ENCODE results near the gene KCNE4.
"Not testable (repeated sequence)": the region's sequence is repeated elsewhere in the genome, so short reads cannot be mapped to it uniquely, and the experiment has no call there.

KCNE4 gene

DNA sequence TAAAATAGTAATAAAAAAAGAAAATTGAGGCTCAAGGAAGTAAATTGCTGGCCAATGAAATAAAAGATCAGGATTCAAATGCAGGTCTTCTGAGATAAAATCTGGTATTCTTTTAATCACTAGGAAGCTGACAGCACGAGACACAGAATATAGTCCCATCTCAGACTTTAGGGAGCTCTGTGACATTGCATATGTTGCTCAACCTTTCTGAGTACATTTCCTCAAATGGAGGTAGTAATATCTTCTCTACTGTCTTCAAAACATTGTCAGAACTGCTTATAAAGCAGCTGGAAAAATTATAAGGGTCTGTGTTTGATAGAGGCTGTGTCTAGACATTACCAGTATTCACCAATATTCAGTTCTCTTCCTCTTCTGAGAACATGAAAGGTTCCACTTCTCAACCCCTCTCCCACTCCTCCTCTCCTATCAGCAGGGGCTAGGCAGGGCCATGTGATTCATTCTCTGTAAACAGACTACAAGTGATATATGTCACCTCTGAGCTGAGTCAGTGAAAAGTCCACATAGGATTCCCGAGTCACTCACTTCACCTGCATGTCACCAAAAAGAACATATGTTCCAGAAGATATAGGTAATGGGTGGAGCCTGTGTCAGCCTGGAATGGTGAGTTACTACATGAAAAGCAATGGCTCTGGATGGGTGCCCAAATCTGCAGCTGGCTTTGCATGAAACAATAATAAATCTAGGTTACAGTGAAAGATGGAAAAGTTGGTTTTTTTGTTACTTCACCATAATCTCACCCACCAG, 7.1 kb downstream of the KCNE4 start:
- DNase-seq (ENCODE audit: low read depth) = no peak

DNA sequence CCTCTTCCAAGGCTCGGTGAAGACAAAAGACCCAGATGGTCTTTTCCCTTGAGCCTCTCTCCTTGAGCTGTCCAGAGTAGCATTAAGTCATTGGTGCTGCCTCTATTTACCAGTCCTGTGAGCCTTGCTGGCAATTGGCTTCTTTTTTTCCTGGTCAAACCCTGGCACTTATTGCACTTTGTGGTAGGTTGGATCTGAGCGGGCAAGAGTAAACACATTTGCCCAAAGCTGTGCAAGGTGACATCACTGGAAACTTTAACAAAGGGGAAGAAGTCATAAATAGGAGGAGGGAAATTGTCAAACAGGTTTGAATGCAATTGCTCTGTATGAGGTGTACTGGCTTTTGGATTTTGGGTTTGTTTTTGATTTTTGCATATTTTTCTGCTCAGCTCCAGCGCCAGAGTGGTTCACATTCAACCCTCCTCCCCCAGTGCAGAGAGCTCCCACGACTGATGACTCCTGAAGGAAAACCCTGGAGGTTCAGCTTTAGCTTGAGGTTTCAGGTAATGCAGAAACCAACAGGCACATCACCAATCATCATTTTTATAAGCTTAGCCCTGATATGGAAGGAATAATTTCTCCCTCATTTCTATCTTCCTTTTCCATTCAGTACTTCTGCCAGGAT, 8.3 kb downstream of the KCNE4 start:
- DNase-seq (ENCODE audit: low read depth) = no peak

DNA sequence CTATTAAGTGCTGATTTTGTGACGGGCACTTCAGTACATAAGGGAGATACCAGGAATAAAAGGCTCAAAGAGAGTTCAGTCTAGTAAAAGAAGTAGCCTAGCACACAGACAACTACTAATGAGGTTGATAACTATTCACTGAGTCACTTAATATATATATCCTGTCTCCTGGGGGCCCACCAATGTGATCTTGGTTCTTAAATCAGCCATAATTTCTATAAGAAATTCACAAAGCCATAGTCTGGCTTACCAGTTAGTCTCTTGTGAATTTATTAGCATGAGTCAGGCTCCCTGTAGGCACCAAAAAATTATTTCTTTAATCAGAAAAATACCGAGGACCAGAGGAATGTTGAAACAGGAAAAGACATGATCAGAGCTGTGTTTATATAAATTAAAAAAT, 10.4 kb downstream of the KCNE4 start:
- no peak for DNase-seq (ENCODE audit: low read depth)

DNA sequence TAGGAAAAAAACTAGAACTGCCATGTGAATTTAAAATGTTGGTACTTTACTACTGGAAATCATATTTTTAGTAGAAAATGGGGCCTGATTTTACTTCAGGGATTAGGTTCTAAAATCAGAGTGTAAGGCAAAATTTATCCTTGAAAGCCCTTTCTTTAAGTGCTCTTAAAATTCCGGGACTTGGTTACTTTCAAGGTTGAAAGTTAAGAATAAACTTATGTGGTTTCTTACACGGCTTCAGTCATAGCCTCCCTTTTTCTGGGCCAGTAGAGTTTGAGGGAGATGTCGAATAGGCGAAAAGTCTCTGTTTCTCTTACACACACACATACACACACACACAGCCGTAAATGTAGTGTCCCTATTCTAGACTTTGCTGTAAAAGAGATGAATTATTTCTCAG, 13.1 kb downstream of the KCNE4 start:
- no peak for DNase-seq (ENCODE audit: low read depth)

DNA sequence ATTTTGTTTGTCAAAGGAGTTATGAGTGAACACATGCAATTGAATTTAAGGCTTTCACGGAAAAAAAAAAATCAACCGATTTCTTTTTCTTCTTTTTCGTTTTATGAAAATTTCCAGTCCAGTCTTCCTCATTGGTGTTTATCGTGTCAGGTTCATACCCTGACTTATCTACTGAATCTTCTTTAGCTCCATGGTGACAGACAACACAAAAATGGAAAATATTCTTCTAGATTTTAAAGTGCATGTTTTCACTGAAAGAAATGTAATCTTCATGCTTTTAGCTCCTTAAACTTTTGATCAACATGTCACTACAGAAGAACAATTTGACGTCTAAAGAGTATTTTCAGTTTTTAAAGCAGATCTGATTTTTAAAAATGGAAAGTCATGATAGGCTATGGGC, 14.7 kb downstream of the KCNE4 start:
- DNase-seq (ENCODE audit: low read depth) = no peak

DNA sequence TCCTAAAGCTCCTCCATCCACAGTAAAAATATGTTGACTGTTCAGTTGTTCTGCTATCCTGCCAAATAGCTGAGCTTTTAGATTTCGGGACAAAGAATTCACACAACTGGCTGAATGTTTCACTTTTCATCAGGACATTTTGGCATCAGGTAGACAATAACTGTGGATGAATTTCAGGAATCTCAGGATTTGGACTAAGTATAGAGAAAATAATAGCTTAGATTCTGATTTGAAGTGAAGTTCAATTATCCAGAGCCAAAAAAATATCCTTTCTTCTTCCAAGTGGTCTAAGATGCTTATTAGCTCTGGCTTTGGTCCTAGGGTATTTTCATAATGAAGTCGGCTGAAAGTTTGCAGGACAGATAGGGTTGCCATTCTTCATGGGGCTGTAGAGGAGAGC, 16.1 kb downstream of the KCNE4 start:
- no peak for DNase-seq (ENCODE audit: low read depth)

DNA sequence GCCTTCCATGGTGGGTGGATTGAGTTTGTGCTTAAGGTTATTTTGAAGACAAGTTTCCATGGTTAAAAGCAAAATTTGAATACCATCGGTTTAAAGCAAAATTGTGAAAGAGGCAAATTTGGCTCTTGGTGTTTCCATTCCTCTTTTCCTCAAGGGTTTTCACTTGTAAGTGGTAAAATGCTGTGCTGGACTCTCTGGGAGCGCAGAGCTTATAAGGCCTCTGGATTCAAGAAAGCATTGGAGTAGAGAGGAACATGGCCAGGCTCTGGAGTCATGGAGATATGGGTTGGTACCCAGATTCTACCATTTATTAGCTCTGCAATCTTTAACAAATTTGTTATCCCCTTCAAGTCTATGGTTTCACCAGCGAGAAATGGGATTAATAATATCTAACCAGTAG, 17.5 kb downstream of the KCNE4 start:
- DNase-seq (ENCODE audit: low read depth) = no peak

DNA sequence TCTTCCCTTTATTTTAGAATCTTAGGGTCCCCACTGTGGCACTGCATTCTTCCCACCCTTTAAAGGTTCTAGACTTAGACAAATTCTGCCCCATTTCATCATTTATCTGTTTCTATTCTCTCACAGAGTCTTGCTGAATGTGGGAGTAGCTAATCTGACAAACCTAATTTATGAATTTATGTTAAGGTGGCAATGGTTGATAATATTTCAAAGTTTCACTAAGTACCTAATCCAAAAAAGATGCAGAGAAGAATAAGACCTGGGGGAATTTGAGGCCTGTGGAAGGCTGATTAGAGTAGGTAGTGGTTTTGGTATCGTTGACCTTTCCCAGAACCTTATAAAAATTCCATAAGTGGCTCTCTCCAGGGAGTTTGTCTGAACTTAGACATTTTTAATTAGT, 18.0 kb downstream of the KCNE4 start:
- no peak for DNase-seq (ENCODE audit: low read depth)

DNA sequence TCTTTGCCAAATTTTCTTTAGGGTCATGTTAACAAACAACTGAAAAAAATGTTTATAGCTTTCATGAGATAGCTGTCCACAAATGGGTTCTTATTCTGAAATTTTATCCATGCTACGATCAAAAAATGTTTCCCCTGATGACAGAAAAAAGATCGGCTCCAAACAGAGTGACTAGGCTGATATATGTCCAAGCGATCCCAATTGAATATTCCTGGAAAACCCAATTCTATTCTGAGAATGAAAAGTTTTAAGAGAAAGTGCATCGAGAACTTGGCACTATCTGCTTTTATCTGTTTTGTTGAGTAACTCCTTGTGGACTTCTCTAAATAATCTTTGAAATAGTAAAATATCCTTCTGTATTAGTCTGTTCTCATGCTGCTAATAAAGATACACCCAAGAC, 19.1 kb downstream of the KCNE4 start:
- no peak for DNase-seq (ENCODE audit: low read depth)

DNA sequence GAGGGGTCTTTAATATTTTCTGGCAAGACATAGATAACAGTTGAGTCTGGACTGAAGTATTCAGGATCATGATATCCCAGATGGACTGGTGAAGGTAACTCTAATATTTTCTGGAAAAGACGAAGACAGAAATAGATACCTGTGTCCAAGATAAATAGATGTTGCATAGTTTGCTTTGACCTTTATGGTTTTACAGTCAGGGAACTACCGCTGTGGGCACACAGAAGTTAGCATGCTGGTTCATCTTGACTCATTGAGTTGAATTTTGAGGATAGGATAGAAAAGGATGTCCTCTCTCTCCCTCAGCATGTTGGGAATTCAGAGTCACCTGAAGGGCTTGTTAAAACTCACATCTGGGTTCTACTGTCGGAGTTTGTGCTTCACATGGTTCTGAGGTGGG, 20.8 kb downstream of the KCNE4 start:
- no peak for DNase-seq (ENCODE audit: low read depth)

DNA sequence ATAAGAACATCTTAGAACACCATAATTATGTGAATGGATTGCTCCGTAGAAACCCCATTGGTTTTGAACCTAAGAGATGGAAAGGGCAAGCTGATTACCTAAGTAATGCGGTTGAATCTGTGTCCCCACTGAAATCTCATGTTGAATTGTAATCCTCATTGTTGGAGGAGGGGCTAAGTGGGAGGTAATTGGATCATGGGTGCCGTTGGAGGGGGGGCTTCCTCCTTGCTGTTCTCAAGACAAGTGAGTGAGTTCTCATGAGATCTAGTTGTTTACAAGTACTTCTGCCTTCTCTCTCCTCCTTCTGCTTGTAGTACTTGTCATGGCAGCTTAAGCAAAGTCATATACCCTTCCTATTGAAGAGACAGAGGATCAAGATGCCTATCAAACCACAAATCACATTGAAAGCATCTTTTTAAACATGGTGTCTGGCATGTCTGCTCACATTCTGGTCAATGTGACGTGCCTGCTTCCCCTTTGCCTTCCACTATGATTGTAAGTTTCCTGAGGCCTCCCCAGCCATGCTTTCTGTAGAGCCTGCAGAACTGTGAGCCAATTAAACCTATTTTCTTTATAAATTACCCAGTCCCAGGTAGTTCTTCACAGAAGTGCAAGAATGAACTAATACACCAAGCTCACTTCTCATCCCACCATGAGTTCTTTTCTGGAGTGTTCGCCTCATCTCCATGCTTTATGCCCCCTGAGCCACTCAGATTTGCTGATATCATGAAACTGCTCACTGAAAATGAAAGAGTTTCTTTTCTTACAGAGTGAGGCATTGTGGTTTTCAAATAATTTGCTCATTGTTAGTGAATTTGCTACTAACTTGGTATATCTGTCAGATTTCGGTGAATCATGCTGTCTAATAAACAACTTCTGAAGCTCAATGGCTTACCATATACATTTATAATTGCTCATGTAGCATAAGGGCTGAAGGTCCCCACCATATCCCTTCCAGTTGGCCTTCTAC, 23.6 kb downstream of the KCNE4 start:
- no peak for DNase-seq (ENCODE audit: low read depth)

DNA sequence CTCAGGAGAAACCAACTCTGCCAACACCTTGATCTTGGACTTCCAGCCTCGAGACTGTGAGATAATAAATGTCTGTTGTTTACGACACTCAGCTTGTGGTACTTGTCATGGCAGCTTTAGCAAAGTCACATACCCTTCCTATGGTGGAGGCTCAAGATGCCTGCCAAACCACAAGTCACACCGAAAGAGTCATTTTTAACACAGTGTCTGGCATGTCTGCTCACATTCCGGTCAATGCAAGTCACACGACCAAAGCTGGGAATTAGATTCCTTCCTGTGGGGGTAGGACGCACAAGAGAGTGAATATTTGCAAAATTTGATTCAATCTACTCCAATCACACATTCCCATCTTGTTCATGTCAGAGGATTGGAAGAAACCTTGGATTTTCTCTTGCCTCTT, 24.6 kb downstream of the KCNE4 start:
- no peak for DNase-seq (ENCODE audit: low read depth)

DNA sequence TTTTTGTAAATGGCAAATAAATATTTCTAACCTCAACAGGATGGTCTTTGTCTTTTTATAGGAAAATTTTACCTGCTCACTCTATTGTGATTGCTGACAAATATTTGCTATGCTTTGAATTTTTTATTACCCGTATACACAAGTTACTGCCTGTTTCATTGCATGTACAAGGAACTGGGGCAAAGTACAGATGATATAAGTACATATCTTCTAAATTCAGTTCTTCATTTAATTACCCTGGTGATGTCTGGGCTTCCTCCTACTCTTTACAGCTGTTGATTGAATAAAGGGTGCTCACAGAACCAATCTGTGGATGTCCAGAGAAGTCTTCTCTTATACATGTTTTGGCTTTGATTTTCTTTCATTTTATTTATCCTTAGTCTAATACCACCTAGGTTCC, 26.5 kb downstream of the KCNE4 start:
- DNase-seq (ENCODE audit: low read depth) = no peak

DNA sequence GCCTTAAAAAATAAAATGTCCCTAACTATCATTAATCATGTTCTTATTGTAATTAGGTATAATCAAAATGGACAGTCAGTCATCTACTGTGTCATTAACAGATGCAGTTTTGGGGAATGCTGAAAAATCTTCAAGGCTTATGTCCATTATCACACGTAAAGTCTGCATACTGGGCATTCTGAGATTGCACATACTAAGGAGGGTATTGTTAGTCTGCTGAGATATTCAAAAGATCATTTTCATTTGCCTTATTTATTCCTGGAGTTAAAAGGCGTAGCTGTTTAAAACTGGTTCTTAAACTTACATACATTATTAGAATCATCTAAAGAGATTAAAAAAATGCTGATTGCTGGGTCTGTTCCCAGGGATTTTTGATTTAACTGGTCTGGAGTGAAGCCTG, 27.4 kb downstream of the KCNE4 start:
- no peak for DNase-seq (ENCODE audit: low read depth)

DNA sequence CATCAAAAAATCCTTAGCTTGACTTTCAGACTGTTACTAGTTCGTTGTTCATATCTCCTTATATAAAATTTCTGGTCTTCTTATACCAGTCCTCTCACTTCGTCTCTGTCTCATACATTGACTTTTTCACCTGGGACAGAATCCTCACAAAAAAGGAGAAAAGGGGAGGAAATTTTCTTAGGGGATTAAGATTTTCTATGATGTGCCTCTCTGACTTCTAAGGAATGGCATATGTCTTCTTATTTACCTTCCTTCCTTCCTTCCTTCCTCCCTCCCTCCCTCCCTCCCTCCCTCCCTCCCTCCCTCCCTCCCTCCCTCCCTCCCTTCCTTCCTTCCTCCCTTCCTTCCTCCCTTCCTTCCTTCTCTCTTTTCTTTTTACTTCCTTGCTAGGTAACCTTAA, 27.9 kb downstream of the KCNE4 start:
- no peak for DNase-seq (ENCODE audit: low read depth)

DNA sequence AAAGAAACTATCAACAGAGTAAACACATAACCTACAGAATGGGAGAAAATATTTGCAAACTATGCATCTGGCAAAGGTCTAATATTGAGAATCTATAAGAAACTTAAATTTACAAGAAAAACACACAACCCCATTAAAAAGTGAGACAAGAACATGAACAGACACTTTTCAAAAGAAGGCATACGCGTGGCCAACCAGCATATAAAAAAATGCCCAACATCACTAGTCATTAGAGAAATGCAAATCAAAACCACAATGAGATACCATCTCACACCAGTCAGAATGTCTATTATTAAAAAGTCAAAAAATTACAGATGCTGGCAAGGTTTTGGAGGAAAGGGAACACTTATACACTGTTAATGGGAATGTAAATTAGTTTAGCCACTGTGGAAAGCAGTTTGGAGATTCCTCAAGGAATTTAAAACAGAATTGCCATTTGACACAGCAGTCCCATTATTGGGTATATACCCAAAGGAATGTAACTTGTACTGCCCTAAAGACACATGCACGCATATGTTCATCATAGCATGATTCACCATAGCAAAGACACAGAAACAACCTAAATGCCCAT, 28.9 kb downstream of the KCNE4 start:
- DNase-seq (ENCODE audit: low read depth) = not testable (repeated sequence)

DNA sequence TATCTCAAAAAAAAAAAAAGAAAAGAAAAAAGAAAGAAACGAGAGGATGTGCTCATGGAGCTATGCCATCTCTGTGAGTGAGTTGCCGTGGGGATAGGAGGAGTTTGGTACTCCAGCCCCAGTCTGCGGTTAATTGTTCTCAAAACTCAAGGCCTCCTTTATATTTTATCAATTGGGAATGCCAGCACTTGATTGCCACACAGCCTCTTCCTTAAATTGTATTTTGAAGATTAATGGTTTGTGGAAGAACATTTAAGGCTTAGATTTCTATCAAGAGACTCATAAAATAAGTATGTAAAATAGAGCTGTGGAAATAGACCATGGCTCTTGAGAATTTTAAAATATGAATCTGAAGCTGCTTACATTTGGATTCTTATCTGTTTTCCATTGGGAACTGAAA, 29.8 kb downstream of the KCNE4 start:
- DNase-seq (ENCODE audit: low read depth) = no peak

DNA sequence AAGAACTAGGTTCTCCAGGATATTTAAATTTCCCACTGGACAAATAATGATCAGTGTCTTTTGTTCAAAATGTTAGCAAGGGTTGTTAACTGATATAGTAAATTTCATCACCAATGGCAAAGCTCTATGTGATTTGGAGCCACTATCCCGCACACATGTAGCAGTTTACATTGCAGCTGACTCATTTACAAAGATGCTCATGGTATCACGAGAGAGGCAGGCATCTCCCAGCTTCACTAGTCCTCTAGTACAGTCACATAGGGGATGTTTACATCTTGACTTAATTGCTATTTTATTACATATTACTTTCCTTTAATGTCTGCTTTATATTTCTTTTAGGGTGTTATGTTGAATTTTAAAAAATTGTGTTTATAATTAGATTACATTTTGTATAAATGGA, 30.7 kb downstream of the KCNE4 start:
- no peak for DNase-seq (ENCODE audit: low read depth)

DNA sequence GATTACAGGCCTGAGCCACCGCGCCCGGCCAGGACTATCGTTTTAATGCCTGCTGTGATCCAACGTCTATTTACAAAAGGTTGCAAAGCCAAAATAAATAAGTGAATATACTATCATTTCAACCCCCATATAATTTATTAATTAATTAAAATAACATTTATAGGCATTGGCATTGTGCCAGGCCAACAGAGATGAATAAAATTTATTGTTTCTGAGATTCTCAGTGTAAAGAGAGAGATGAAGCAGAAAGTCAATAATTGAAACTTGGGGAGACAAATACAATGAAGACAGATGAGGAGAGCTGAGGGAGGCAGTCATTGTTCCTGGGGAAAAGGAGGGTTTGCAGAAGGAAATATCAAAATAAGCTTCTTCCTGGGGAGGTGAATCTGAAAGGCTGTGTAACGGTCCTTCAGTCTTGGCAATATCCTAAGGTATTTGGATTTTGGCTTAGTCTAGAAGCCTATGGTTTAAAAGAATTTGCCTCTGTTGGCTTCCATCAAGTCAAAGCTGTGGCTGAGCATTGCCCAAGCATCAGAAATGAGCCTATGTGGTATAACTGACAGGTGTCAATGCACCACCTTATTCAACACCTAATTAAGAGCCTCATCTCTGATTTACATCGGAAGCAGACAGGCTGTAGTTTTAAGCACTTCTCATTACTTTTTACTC, 31.5 kb downstream of the KCNE4 start:
- DNase-seq (ENCODE audit: low read depth) = no peak

DNA sequence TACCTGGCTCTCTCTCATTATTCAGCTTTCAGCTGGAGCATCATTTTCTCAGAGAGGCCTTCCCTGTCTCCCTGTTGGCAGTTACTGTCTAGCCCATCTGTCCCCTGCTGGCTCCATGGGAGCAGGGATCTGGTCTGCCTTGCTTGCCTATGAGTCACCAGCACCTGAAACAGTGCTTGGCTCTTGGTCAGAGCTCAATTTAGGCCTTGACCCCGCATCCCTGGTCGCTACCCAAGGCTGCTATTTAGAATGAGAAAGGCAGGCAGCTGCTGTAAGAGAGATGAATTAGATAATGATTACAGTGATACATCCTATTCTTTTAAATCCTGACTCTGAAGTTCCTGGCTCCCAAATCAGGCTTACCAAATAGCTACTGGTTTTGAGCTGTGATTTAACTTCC, 32.9 kb downstream of the KCNE4 start:
- DNase-seq (ENCODE audit: low read depth) = no peak

DNA sequence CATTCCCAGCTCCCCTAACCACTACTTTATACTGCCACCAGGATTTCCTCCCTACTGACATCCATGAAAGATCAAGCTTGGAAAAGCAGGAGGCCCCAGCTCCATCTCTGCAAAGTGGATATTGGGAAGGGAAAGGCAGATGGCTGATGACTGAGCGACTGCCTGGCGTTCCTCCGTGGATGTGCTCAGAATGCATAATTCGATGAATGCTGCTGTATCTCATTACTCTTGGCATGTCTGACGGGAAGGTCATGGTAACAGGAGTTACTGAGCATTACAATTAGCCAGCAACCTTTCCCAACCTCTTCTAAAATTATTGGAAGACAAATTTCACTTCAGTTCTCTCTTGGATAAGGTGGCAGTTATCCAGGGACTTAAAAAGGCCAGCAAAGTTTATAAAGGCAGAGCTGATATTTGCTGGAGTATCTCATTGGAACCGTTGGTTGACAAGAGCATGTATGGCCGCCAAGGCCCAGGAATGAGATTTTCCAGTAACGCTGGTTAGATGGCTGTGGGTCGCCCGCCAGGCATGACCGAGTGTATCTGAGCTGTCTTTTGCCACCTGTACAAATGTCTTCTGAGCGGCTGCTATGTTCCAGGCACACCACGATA, 34.5 kb downstream of the KCNE4 start:
- DNase-seq (ENCODE audit: low read depth) = no peak

DNA sequence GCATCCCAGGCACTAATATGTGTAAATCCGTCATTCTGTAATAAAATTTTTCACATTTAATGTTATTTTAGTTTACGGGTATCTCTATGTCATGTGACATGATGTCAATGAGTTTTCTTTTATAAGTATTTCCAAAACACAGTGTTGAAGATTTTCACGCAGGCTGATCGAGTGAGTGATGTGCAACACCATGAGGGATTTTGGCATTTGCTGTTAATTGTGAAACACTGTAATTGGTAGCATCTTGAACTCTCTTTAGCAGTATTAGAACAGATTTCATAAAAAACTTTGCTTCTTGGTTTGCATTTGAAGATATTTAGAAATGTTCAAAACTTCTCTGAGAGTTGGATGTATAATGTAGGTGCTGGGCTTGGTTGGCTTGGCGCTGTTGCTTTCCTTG, 35.5 kb downstream of the KCNE4 start:
- no peak for DNase-seq (ENCODE audit: low read depth)

All from fibroblast of the conjunctiva (primary cell).